ENCODE data around the gene TADA2A.

DNA sequence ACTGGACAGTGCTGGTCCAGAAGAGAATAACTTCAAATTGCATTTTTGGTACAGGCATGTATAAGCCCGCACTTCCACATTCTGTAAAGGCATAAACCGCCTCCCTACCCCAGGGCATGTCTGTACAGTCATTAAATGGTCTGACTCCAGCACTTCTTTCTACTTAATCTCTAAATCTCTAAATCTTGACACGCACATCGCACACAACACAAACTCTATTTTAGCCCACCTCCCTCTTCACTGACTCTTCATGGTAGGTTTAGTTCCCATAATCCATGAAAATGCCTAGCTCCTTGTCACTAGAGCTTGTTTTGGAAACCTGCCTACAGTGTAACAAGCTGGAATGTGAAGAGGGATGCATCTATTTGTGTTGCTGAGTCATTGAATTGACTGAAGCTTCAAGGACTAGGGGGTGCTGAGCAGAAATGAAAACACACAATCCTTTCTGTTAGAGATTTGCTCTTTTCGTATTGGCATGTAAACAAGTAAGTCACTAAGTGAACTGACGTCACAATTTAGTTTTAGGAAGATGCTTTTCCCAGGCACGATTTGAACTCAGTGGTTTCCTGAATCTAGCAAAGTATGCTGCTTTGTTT is 81.4 kb downstream of the TADA2A start:
- no peak for TF ChIP-seq POLR2A (IDR thresholded peaks at IDR 0.05; ENCODE audit: low read depth)
- TF ChIP-seq, protein P1, sequence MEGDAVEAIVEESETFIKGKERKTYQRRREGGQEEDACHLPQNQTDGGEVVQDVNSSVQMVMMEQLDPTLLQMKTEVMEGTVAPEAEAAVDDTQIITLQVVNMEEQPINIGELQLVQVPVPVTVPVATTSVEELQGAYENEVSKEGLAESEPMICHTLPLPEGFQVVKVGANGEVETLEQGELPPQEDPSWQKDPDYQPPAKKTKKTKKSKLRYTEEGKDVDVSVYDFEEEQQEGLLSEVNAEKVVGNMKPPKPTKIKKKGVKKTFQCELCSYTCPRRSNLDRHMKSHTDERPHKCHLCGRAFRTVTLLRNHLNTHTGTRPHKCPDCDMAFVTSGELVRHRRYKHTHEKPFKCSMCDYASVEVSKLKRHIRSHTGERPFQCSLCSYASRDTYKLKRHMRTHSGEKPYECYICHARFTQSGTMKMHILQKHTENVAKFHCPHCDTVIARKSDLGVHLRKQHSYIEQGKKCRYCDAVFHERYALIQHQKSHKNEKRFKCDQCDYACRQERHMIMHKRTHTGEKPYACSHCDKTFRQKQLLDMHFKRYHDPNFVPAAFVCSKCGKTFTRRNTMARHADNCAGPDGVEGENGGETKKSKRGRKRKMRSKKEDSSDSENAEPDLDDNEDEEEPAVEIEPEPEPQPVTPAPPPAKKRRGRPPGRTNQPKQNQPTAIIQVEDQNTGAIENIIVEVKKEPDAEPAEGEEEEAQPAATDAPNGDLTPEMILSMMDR (IDR thresholded peaks at IDR 0.05): no peak
- no peak for TF ChIP-seq POLR2AphosphoS5 (IDR thresholded peaks at IDR 0.05)
- TF ChIP-seq EP300 (IDR thresholded peaks at IDR 0.05): no peak

Measured in esophagus muscularis mucosa (tissue), 4 donors.